Measurements from ENCODE around the gene DIDO1.

Gene DIDO1

DNA sequence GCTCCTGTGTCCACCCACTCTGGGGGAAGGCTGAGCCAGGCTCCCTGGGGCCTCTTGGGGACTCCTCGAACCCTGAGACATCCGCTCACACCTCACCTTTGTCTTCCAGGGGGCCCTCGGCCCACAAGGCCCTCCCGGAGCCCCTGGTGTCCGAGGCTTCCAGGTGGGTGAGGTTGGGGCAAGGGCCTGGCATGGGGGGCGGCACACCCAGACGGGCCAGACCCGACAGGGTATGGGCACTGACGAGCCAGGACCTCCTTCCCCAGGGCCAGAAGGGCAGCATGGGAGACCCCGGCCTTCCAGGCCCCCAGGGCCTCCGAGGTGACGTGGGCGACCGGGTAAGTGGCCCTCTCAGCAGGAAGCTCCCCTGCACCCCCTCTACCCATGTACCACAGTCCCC, 96.1 kb downstream of the DIDO1 start:
- TF ChIP-seq, protein P1, sequence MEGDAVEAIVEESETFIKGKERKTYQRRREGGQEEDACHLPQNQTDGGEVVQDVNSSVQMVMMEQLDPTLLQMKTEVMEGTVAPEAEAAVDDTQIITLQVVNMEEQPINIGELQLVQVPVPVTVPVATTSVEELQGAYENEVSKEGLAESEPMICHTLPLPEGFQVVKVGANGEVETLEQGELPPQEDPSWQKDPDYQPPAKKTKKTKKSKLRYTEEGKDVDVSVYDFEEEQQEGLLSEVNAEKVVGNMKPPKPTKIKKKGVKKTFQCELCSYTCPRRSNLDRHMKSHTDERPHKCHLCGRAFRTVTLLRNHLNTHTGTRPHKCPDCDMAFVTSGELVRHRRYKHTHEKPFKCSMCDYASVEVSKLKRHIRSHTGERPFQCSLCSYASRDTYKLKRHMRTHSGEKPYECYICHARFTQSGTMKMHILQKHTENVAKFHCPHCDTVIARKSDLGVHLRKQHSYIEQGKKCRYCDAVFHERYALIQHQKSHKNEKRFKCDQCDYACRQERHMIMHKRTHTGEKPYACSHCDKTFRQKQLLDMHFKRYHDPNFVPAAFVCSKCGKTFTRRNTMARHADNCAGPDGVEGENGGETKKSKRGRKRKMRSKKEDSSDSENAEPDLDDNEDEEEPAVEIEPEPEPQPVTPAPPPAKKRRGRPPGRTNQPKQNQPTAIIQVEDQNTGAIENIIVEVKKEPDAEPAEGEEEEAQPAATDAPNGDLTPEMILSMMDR (IDR thresholded peaks at IDR 0.05; ENCODE audit: insufficient read depth, low read length, missing control alignments): no peak
- no peak for DNase-seq (ENCODE audit: low read depth, low spot score)
- H3K4me3 ChIP-seq (ENCODE audit: low read depth, low read length): no peak overlapping the region
- POLR2A ChIA-PET: no interaction called here
- CTCF ChIA-PET: interaction anchor here (2.0 kb wide), 1 partner anchor 22 kb away, joined by 8 read pairs; no protein-coding TSS in a partner anchor

DNA sequence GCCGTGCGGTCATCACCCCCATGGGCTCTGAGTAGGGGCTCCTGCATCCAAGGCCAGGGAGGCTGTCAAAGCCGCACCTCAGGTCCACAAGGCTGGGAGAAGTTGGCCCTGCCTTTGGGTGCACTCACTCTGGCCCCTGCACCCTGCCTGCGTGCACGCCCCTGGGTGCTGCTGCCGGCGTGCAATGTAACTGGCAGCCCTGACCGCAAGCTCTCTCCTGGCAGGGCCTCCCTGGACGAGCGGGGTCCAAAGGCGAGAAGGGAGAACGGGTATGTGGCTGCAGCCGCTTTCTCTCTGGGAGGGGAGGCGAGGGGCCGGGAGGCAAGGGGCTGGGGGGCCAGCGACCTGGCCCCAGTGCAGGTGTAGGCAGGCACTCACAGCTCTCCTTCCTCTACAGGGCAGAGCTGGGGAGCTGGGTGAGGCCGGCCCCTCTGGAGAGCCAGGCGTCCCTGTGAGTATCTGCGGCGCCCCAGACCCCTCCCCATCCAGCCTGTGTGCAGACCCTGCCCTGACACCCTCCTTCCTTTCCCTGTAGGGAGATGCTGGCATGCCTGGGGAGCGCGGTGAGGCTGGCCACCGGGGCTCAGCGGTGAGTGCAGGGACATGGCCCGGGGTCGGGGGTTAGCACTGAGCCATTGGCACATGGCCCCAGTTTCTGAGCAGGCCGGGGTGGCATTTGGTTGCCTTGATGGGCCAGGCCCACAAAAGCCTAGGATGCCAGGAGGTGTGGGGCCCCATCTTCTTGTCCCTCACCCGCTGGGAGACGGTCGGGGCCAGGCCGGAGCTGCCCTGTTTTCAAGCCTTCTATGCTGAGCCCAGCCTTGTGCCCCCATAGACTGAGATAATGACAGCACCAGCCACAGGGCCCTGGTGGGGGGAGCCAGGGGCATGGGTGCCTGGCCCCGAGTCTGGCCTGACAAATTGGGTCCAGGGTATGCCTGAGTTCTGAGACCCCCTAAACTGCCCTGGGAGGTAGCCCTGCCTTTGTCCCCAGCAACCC, 96.8 kb downstream of the DIDO1 start:
- no peak overlapping the region for H3K4me3 ChIP-seq (ENCODE audit: low read depth, low read length)
- DNase-seq (ENCODE audit: low read depth, low spot score): no peak
- CTCF ChIA-PET: interaction anchor here (8.2 kb wide), 1 partner anchor 21 kb away, joined by 43 read pairs; no protein-coding TSS in a partner anchor
- POLR2A ChIA-PET: no interaction called here
- TF ChIP-seq, protein P1 (IDR thresholded peaks at IDR 0.05; ENCODE audit: insufficient read depth, low read length, missing control alignments): no peak

DNA sequence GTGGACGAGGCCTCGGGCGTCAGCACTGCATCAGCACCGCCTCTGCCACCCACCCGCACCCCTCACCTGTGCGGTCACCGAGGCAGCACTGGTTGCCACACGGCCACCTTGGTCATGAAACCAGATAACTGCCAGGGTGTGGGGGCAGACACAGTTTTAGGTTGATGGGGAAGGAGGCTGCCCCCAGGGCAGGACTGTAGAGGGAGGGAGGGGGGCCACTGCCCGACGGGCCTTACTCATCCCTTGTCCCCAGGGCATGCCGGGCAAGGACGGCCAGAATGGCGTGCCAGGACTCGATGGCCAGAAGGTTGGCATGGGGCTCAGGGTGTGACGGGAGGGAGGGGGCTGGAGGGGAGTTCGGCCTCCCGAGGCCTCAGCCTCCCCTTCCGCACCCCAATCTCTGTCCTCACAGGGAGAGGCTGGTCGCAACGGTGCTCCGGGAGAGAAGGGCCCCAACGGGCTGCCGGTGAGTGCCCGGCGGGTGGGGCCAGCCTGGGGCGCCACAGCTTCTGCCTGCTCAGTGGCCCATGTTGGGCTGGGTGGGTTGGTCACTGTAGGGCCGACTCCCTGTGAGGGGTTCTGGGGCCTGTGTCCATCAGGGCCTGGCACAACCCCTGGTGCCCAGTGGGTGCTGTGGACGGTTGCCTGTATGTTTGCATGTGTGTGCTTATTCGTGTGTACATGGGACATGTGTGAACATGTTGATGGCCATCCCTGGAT, 97.6 kb downstream of the DIDO1 start:
- CTCF ChIA-PET: interaction anchor here (1.4 to 8.2 kb wide), 2 partner anchors 17 to 20 kb away, joined by 3 to 43 read pairs; no protein-coding TSS in a partner anchor
- TF ChIP-seq, protein P1 (IDR thresholded peaks at IDR 0.05; ENCODE audit: insufficient read depth, low read length, missing control alignments): no peak
- POLR2A ChIA-PET: no interaction called here
- no peak for DNase-seq (ENCODE audit: low read depth, low spot score)
- no peak overlapping the region for H3K4me3 ChIP-seq (ENCODE audit: low read depth, low read length)

DNA sequence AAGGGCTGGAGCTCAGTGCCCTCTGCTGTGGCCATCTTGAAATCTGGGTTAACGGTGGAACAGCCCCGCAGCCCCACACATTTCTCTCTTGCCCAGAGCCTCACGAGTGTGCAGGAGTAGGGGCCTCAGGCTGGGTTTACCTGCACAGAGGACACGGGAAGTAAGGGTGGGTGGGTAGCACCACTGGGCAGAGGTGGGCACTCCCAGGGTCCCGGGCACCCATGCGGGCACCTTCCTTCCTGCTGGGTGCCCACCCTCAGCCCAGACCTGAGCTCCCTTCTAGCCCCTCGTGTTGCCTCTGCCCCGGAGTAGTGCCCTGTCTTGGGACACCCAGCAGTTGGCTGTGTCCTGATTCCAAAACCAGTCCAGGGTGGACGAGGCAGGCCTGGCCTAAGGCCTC, 98.3 kb downstream of the DIDO1 start:
- no peak overlapping the region for H3K4me3 ChIP-seq (ENCODE audit: low read depth, low read length)
- POLR2A ChIA-PET: no interaction called here
- CTCF ChIA-PET: interaction anchor here (1.4 to 8.2 kb wide), 2 partner anchors 17 to 20 kb away, joined by 3 to 43 read pairs; no protein-coding TSS in a partner anchor
- TF ChIP-seq, protein P1 (IDR thresholded peaks at IDR 0.05; ENCODE audit: insufficient read depth, low read length, missing control alignments): no peak
- no peak for DNase-seq (ENCODE audit: low read depth, low spot score)

Data from AG04449 (cell line).